ENCODE measurements around the gene LRPAP1. TPM values are rescaled to one million over a fixed set of nuclear protein-coding genes. Genes with fewer than 3 reads are reported as not detected.

The LRPAP1 gene
- total RNA-seq, 1 donor from 2014 or later = 92.2 TPM

- Mint-ChIP-seq H3K36me3 (ENCODE audit: low read depth, unreplicated experiment) (no peaks in the 10 kb centered on the region), H3K9me3 (ENCODE audit: unreplicated experiment) (no peaks in the 10 kb centered on the region), H3K4me1 (ENCODE audit: unreplicated experiment) (no peaks in the 10 kb centered on the region), H3K27me3 (ENCODE audit: unreplicated experiment) (peaks cover 4% of the 10 kb centered on the region), H3K4me3 (ENCODE audit: unreplicated experiment) (no peak overlapping the region), H3K27ac (ENCODE audit: unreplicated experiment) (no peak overlapping the region)
- DNase-seq (ENCODE audit: low spot score) = peak; percentile 98
- peak; percentile 99 for TF ChIP-seq CTCF (IDR thresholded peaks at IDR 0.05; ENCODE audit: unreplicated experiment)
These were observed 51.6 kb downstream of the LRPAP1 start for GRCh38 chr4:3480528-3481112.

- H3K4me3 Mint-ChIP-seq (ENCODE audit: unreplicated experiment) = no peak overlapping the region
- no peaks in the 10 kb centered on the region for H3K9me3 Mint-ChIP-seq (ENCODE audit: unreplicated experiment)
- no peak overlapping the region for H3K27ac Mint-ChIP-seq (ENCODE audit: unreplicated experiment)
- peaks cover 4% of the 10 kb centered on the region for H3K27me3 Mint-ChIP-seq (ENCODE audit: unreplicated experiment)
- no peaks in the 10 kb centered on the region for H3K4me1 Mint-ChIP-seq (ENCODE audit: unreplicated experiment)
- no peak for DNase-seq (ENCODE audit: low spot score)
- no peaks in the 10 kb centered on the region for H3K36me3 Mint-ChIP-seq (ENCODE audit: low read depth, unreplicated experiment)
- no peak for TF ChIP-seq CTCF (IDR thresholded peaks at IDR 0.05; ENCODE audit: unreplicated experiment)
These were observed 52.7 kb downstream of the LRPAP1 start for GRCh38 chr4:3479358-3480101.

- DNase-seq (ENCODE audit: low spot score) = no peak
- no peaks in the 10 kb centered on the region for H3K36me3 Mint-ChIP-seq (ENCODE audit: low read depth, unreplicated experiment)
- no peaks in the 10 kb centered on the region for H3K9me3 Mint-ChIP-seq (ENCODE audit: unreplicated experiment)
- H3K27ac Mint-ChIP-seq (ENCODE audit: unreplicated experiment) = no peak overlapping the region
- peaks cover 3% of the 10 kb centered on the region for H3K27me3 Mint-ChIP-seq (ENCODE audit: unreplicated experiment)
- no peak for TF ChIP-seq CTCF (IDR thresholded peaks at IDR 0.05; ENCODE audit: unreplicated experiment)
- H3K4me1 Mint-ChIP-seq (ENCODE audit: unreplicated experiment) = no peaks in the 10 kb centered on the region
- no peak overlapping the region for H3K4me3 Mint-ChIP-seq (ENCODE audit: unreplicated experiment)
These were observed 53.5 kb downstream of the LRPAP1 start for GRCh38 chr4:3478446-3479357.

DNA sequence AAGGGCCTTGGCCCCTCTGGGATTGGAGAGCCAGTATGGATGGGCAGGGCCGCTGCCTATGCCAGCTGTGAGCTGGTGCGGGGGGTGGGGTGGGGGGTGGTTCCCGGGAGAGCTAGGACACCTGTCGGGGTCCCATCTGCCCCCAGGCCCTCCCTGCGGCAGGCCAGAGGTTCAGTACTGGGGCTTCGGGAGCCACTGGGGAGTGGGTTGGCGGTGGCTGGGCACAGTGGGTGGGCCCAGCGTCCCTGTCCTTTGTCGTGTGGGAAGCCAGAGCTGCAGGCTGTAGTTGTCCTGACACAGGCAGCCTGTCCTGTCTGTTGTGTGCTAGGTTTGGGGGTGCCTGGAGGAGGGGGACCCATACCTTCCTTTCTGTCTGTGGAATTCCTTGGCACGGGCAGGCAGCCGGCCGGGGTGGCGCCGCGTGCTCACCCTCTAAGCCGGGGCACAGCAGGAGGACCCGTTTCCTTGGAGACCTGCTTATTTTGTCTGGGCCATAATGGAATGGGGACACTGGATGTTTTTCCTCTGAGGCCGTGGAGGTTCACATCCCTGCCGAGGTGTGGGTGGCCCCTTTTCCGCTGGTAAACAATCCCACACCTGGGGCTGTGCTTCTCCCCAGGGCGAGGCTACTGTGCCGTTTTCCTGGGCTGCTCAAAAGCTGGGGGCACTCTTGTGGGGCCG, 54.3 kb downstream of the LRPAP1 start:
- H3K27ac Mint-ChIP-seq (ENCODE audit: unreplicated experiment) = no peak overlapping the region
- no peak for DNase-seq (ENCODE audit: low spot score)
- no peaks in the 10 kb centered on the region for H3K4me1 Mint-ChIP-seq (ENCODE audit: unreplicated experiment)
- no peaks in the 10 kb centered on the region for H3K9me3 Mint-ChIP-seq (ENCODE audit: unreplicated experiment)
- peaks cover 3% of the 10 kb centered on the region for H3K27me3 Mint-ChIP-seq (ENCODE audit: unreplicated experiment)
- no peak overlapping the region for H3K4me3 Mint-ChIP-seq (ENCODE audit: unreplicated experiment)
- H3K36me3 Mint-ChIP-seq (ENCODE audit: low read depth, unreplicated experiment) = no peaks in the 10 kb centered on the region
- TF ChIP-seq CTCF (IDR thresholded peaks at IDR 0.05; ENCODE audit: unreplicated experiment) = no peak
